Smooth muscle cell (in vitro differentiated cells): Measurements from ENCODE around the gene CYP24A1. TPM values are rescaled to one million over a fixed set of nuclear protein-coding genes. Genes with fewer than 3 reads are reported as not detected.

Experiments used
- DNase-seq: peaks from one replicate; lab custom pipeline; 2025; ENCODE audit not compliant: unreplicated experiment; lab: John Stamatoyannopoulos, UW
- H2AFZ ChIP-seq: fragments of 200-600 bp; sonication (generic); 2 replicates; pipeline ENCODE4 v1.6.0; 2016; ENCODE audit warnings: antibody characterized with exemption, low read depth, mild to moderate bottlenecking
- H3F3A ChIP-seq: fragments of 200-600 bp; sonication (generic); 2 replicates; pipeline ENCODE4 v1.6.0; 2017; ENCODE audit warnings: antibody characterized with exemption, low read depth
- H3K27ac ChIP-seq: fragments of 200-600 bp; sonication (generic); 2 replicates; pipeline ENCODE4 v1.5.1; 2016; ENCODE audit warnings: low read depth, mild to moderate bottlenecking
- H3K27me3 ChIP-seq: fragments of 200-600 bp; sonication (generic); 2 replicates; pipeline ENCODE4 v1.6.1; 2016; ENCODE audit warnings: low read depth, mild to moderate bottlenecking
- H3K36me3 ChIP-seq: fragments of 200-600 bp; sonication (generic); 2 replicates; pipeline ENCODE4 v1.5.1; 2016; ENCODE audit warnings: low read depth
- H3K4me1 ChIP-seq: fragments of 200-600 bp; sonication (generic); 2 replicates; pipeline ENCODE4 v1.5.1; 2016; ENCODE audit warnings: low read depth
- H3K4me2 ChIP-seq: fragments of 200-600 bp; sonication (generic); 2 replicates; pipeline ENCODE4 v1.6.0; 2016; ENCODE audit warnings: mild to moderate bottlenecking
- H3K4me3 ChIP-seq: fragments of 200-600 bp; sonication (generic); 2 replicates; pipeline ENCODE4 v1.5.1; 2016; ENCODE audit warnings: mild to moderate bottlenecking
- H3K79me2 ChIP-seq: fragments of 200-600 bp; sonication (generic); 2 replicates; pipeline ENCODE4 v1.6.0; 2016; ENCODE audit warnings: low read depth, mild to moderate bottlenecking
- H3K9ac ChIP-seq: fragments of 200-600 bp; sonication (generic); 2 replicates; pipeline ENCODE4 v1.6.0; 2016; ENCODE audit warnings: low read depth
- H3K9me3 ChIP-seq: fragments of 200-600 bp; sonication (generic); replicated peaks from 2 replicates; pipeline ENCODE4 v1.5.1; 2016; ENCODE audit warnings: low read depth
- H4K20me1 ChIP-seq: fragments of 200-600 bp; sonication (generic); 2 replicates; pipeline ENCODE4 v1.6.0; 2016; ENCODE audit warnings: low read depth
- WGBS: methylation state at CpG from one replicate; pipeline ENCODE4 v1.1.7; 2016; ENCODE audit warnings: low lambda C conversion rate; 5-methylcytosine and 5-hydroxymethylcytosine counted together
- polyA plus RNA-seq: library from polyadenylated mRNA; unstranded; fragments of >200 nt; fragmentation: Nextera tagmentation; extraction: Ambion mirVana; gene quantifications from 2 replicates; pipeline ENCODE4 v1.2.1, GENCODE V29; 2016
- total RNA-seq: library from RNA; depleted of rRNA; stranded (reverse); fragments of >200 nt; gene quantifications from 2 replicates; pipeline ENCODE4 v1.2.3, GENCODE V29; 2014
- TF ChIP-seq, protein P1 (sequence below): fragments of 200-600 bp; sonication (generic); IDR thresholded peaks from 2 replicates; pipeline ENCODE4 v1.5.1; 2017; ENCODE audit warnings: borderline replicate concordance, mild to moderate bottlenecking, antibody characterized with exemption; ENCODE audit not compliant: insufficient read depth, poor library complexity, severe bottlenecking

Gene CYP24A1
- total and polyA plus RNA-seq, 2 experiments from 2014 or later = 0.70 to 18.0 TPM

DNA sequence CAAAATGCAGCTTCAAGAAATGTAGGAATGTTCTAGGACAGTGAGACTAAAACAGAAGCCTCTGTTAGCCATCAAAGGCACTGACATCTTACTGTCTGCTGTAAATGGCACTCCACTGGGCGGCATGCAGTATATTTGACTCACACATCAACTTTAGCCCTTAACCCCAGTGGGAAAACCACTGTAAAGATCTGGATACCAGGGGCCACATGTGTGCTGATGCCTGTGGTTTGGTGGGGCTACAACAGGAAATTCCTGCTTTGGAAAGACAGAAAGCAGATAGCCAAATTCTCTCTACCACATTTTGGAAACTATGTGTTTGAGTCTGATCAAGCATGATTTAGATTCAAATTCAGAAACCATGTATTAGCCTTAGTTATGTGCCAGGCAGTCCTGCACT, 38.4 kb upstream of the CYP24A1 start:
- no peak for DNase-seq
- H3K36me3 ChIP-seq = peaks cover 8% of the 10 kb centered on the region
- H3K4me1 ChIP-seq = no peaks in the 10 kb centered on the region
- peaks cover 53% of the 10 kb centered on the region for H3K79me2 ChIP-seq
- TF ChIP-seq, protein P1, sequence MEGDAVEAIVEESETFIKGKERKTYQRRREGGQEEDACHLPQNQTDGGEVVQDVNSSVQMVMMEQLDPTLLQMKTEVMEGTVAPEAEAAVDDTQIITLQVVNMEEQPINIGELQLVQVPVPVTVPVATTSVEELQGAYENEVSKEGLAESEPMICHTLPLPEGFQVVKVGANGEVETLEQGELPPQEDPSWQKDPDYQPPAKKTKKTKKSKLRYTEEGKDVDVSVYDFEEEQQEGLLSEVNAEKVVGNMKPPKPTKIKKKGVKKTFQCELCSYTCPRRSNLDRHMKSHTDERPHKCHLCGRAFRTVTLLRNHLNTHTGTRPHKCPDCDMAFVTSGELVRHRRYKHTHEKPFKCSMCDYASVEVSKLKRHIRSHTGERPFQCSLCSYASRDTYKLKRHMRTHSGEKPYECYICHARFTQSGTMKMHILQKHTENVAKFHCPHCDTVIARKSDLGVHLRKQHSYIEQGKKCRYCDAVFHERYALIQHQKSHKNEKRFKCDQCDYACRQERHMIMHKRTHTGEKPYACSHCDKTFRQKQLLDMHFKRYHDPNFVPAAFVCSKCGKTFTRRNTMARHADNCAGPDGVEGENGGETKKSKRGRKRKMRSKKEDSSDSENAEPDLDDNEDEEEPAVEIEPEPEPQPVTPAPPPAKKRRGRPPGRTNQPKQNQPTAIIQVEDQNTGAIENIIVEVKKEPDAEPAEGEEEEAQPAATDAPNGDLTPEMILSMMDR = no peak
- no peak overlapping the region for H2AFZ ChIP-seq
- peak overlapping the region; percentile 49 for H3K4me2 ChIP-seq
- no peak overlapping the region for H3K27ac ChIP-seq
- H3K4me3 ChIP-seq = no peak overlapping the region
- H3F3A ChIP-seq = no peaks in the 10 kb centered on the region
- H3K27me3 ChIP-seq = no peaks in the 10 kb centered on the region
- H3K9ac ChIP-seq = no peak overlapping the region
- WGBS = 6% methylated on average over 1 of the region's 1 CpG
- peaks cover 75% of the 10 kb centered on the region for H4K20me1 ChIP-seq
- no peaks in the 10 kb centered on the region for H3K9me3 ChIP-seq

DNA sequence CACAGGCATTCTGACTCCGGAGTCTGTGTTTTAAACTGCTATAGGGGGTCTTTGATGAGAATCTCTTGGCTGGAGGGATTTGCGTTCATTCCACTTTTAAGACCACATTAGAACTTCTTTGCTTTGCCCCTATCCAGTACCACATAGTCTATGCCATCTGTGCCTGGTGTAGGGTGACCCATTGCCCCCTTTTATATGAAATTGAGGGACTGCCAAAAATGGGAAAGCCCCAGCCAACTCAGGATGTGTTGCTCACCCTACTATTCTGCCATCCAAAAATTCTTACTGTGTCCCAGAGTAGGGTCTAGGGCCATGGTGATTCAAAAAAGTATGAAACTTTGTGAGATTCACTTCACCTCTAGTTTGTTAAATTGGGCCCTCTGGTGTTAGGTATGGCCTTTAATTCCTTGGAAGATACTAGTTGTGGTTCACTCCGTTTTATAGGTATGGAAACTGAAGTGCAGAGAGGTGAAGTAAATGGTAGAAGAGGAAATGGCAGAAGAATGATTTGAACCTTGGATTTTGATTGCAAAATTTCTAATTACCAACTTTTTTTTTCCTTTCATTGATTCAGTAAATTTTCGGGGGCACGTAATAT, 35.5 kb upstream of the CYP24A1 start:
- H3K27ac ChIP-seq = peak overlapping the region; percentile 97

DNA sequence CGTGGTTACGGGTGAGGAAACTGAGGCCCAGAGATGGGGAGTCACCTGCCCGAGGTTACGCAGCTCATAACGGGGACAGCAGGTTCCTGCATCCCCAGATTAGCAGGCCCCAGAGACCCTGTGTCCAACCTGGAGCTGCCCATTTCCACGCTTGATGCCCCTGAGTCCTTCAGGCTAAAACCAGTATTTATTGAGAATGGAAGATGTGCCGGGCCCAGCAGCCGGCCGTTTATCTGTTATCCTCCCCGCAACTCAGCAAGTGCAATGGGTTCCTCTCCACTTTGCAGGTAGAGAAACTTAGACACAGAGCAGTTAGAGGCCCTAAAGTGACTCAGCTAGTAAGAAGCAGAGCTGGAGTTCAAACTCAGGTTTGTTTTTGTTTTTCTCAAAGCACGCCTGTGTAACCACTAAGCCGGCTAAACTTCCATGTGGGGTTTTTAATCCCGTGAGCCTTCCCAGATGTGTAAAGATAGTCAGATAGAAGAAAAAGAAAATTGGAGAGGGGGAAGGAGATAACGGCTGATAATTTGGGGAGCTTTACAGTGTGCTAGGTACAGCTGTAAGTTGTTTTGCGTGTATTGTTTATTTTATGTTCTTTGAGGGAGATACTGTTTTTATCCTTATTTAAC, 34.9 kb upstream of the CYP24A1 start:
- Histone ChIP-seq H4K20me1 (peaks cover 50% of the 10 kb centered on the region), H3K36me3 (no peaks in the 10 kb centered on the region), H3K27ac (peak overlapping the region; percentile 97), H3F3A (no peaks in the 10 kb centered on the region), H3K4me3 (peak overlapping the region; percentile 74), H2AFZ (peak overlapping the region; percentile 94), H3K79me2 (peaks cover 38% of the 10 kb centered on the region), H3K9me3 (no peaks in the 10 kb centered on the region), H3K9ac (peak overlapping the region; percentile 99), H3K27me3 (no peaks in the 10 kb centered on the region), H3K4me1 (no peaks in the 10 kb centered on the region), H3K4me2 (peak overlapping the region; percentile 94)
- WGBS = 2% methylated on average over 15 of the region's 15 CpGs
- TF ChIP-seq, protein P1 = no peak
- DNase-seq = no peak

More for the DNA sequence above, 35.5 kb upstream of the CYP24A1 start:
- Histone ChIP-seq H3K9me3 (no peaks in the 10 kb centered on the region), H3K9ac (no peak overlapping the region), H3K4me3 (peak overlapping the region; percentile 74), H3F3A (no peaks in the 10 kb centered on the region), H4K20me1 (peaks cover 57% of the 10 kb centered on the region), H3K79me2 (peaks cover 44% of the 10 kb centered on the region), H3K27me3 (no peaks in the 10 kb centered on the region), H3K36me3 (no peaks in the 10 kb centered on the region), H3K4me1 (no peaks in the 10 kb centered on the region), H2AFZ (no peak overlapping the region), H3K4me2 (peak overlapping the region; percentile 94)
- 53% methylated on average over 5 of the region's 5 CpGs for WGBS
- TF ChIP-seq, protein P1 = no peak
- no peak for DNase-seq
